Measurements from ENCODE around the gene EML3. TPM values are rescaled to one million over a fixed set of nuclear protein-coding genes. Genes with fewer than 3 reads are reported as not detected.
"Not testable (repeated sequence)": the region's sequence is repeated elsewhere in the genome, so short reads cannot be mapped to it uniquely, and the experiment has no call there.

EML3 gene
- total RNA-seq, 4 donors from 2014 or later: 39.5 to 61.0 (median 42.9) TPM

DNA sequence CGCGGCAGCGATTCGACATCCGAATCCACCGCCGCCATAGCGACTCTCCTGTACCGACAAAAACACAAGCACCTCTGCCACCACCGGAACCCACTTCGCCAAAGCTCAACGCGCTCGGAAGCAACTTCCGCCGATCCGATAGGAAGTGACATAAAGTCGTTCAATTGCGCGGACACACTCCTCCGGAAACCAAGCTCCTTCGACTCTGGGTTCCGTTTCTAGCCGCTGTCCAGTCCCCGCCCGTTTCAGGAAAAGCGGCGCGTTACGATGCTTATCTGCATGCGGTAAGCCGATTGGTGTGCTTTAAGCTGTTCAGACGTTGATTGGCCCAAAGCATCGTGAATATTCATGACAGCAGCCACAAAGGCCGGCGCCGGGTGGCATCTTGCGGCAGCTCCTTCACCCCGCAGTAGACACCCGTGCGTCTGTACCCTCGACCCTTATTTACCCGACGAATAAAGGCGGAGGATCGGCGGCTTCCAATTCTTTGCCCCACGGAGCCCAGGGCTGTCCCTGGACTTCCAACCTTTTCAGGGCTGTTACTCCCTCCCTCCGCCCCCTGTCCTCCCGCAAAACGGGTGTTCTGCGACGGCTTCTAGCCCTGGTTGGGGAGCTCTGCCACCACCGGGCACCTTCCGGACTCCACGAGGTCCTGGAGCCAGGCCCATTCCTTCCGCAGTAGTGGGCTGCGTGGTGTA lies 21.0 kb downstream of the EML3 start, which contains the start of gene TUT1:
Gene TUT1, minus strand, starts transcription at position 76 of the 698 bp plus-strand sequence. Its CDS starts 38 bp downstream, at position 38.
- intact Hi-C loops (cut with DNase I; ENCODE audit: low total_unique reads): loop anchor here (10.0 kb wide), 1 partner anchor 103 kb away; no protein-coding TSS in a partner anchor

DNA sequence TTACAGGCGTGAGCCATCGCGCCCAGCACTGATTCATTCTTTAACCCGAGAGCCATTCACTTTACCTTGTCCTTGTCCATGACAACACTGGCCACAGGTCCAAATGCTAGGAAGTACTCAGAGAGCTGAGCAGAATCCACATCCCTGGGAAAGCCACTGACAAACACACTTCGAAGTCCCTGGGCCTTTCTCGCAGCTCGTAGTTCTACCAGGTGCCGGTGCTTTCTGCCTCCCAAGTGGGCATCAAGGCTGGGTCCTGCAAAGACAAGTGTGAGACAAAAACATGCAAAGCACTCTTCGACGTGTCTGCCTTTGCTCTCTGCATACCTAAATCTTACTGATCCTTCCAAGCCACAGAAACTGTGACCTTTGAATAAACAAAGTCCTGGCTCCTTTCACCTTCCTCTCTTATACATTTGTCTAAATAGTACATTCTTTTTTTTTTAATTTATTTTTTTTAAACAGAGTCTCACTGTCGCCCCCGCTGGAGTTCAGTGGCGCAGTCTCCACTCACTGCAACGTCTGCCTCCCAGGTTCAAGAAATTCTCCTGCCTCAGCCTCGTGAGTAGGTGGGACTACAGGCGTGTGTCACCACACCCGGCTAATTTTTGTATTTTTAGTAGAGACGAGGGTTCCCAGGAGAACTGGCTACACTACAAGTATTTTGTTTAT lies 23.5 kb downstream of the EML3 start:
- 61 to 62% methylated on average over 18 of the region's 18 CpGs for WGBS, 2 donors
- no peak for DNase-seq (ENCODE audit: low spot score in 2 of 2)
- intact Hi-C loops (cut with DNase I; ENCODE audit: low total_unique reads): no loop called here
- H3K4me3 ChIP-seq (ENCODE audit: low read depth, poor library complexity, severe bottlenecking): no peak overlapping the region
- TF ChIP-seq POLR2A (IDR thresholded peaks at IDR 0.05): no peak
- TF ChIP-seq, protein P1, sequence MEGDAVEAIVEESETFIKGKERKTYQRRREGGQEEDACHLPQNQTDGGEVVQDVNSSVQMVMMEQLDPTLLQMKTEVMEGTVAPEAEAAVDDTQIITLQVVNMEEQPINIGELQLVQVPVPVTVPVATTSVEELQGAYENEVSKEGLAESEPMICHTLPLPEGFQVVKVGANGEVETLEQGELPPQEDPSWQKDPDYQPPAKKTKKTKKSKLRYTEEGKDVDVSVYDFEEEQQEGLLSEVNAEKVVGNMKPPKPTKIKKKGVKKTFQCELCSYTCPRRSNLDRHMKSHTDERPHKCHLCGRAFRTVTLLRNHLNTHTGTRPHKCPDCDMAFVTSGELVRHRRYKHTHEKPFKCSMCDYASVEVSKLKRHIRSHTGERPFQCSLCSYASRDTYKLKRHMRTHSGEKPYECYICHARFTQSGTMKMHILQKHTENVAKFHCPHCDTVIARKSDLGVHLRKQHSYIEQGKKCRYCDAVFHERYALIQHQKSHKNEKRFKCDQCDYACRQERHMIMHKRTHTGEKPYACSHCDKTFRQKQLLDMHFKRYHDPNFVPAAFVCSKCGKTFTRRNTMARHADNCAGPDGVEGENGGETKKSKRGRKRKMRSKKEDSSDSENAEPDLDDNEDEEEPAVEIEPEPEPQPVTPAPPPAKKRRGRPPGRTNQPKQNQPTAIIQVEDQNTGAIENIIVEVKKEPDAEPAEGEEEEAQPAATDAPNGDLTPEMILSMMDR (IDR thresholded peaks at IDR 0.05): no peak

More for the DNA sequence above, 21.0 kb downstream of the EML3 start, which contains the start of gene TUT1:
- TF ChIP-seq, protein P1 (IDR thresholded peaks at IDR 0.05): no peak
- peak in 1 of 2 donors; percentile 91 for TF ChIP-seq POLR2A (IDR thresholded peaks at IDR 0.05)
- WGBS, 2 donors: 0 to 1% methylated on average over 42 to 58 of the region's 58 CpGs
- H3K4me3 ChIP-seq (ENCODE audit: low read depth, poor library complexity, severe bottlenecking): peak within 1 kb of the TSS; percentile 67
- peak; percentile 98 to 99 for DNase-seq (ENCODE audit: low spot score in 2 of 2)

GRCh38 chr11:62585356-62585755 lies 27.2 kb downstream of the EML3 start:
- intact Hi-C loops (cut with DNase I; ENCODE audit: low total_unique reads); H3K4me3 ChIP-seq (ENCODE audit: low read depth, poor library complexity, severe bottlenecking); DNase-seq (ENCODE audit: low spot score in 2 of 2): not testable (repeated sequence)
- WGBS, 2 donors: 82 to 83% methylated on average over 7 of the region's 7 CpGs

DNA sequence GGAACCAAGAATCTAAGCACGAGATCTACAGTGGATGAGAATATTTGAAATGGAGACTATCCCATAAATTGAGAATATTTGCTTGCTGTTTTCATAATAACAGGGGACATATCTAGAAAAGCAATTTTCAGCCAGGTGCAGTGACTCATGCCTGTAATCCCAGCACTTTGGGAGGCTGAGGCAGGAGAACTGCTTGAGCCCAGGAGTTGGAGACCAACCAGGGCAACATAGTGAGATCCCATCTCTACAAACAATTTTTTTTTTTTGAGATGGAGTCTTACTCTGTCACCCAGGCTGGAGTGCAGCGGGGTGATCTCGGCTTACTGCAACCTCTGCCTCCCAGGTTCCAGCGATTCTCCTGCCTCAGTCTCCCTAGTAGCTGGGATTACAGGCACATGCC lies 30.8 kb downstream of the EML3 start:
- H3K4me3 ChIP-seq (ENCODE audit: low read depth, poor library complexity, severe bottlenecking); DNase-seq (ENCODE audit: low spot score in 2 of 2); intact Hi-C loops (cut with DNase I; ENCODE audit: low total_unique reads): not testable (repeated sequence)
- WGBS, 2 donors: 96 to 97% methylated on average over 4 of the region's 4 CpGs

DNA sequence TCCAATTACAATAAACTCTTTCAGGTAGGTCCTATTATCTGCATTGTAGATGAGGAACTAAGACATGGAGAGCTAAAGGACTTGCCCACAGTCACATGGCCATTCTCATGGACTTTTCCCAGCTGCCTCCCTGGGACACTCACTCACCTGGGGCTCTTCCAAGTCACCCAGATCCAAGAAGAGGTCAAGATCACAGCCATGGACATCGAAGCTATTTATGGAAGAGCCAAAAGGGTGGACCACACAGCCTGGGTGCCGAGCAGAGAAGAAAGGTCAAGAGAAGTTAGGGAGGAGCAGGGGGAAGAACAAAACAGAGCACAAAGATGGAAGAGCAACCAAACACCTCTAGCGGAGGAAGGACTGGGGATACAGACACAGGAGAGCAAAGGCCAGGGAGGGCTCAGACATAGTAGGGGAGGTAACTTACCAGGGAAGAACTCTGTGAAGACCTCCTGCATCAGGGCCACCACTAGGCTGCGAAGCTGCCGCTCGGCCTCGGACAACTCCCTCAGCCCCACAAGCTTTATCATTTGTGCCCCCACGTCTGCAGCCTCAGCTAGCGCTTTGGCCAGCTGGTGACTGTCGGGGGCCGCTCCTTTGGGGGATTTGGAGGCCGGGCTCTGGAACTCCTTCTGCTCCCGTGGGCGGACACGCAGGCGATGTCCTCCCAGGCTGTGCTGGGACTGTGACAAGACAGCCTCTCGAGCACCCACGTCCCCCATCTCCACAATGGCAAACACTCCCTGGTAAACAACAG lies 31.4 kb downstream of the EML3 start:
- intact Hi-C loops (cut with DNase I; ENCODE audit: low total_unique reads): no loop called here
- no peak for DNase-seq (ENCODE audit: low spot score in 2 of 2)
- 92 to 95% methylated on average over 16 to 17 of the region's 18 CpGs for WGBS, 2 donors
- no peak for TF ChIP-seq POLR2A (IDR thresholded peaks at IDR 0.05)
- TF ChIP-seq, protein P1 (IDR thresholded peaks at IDR 0.05): no peak
- no peak overlapping the region for H3K4me3 ChIP-seq (ENCODE audit: low read depth, poor library complexity, severe bottlenecking)

- intact Hi-C loops (cut with DNase I; ENCODE audit: low total_unique reads): no loop called here
- WGBS, 2 donors: 89 to 91% methylated on average over 2 of the region's 2 CpGs
Observed at GRCh38 chr11:62579252-62579651, 33.3 kb downstream of the EML3 start.

More at GRCh38 chr11:62579252-62579651, 33.3 kb downstream of the EML3 start:
- H3K4me3 ChIP-seq (ENCODE audit: low read depth, poor library complexity, severe bottlenecking): no peak overlapping the region
- no peak for DNase-seq (ENCODE audit: low spot score in 2 of 2)
- TF ChIP-seq POLR2A (IDR thresholded peaks at IDR 0.05): no peak
- TF ChIP-seq, protein P1 (IDR thresholded peaks at IDR 0.05): no peak

All from lower leg skin (tissue), 4 donors.